ENCODE data around the gene CYP27B1. TPM values are rescaled to one million over a fixed set of nuclear protein-coding genes. Genes with fewer than 3 reads are reported as not detected.
A peak's percentile ranks its signal among the peaks of the same experiment; 100 is the strongest.

Gene CYP27B1
- total RNA-seq, 4 donors from 2014 or later, result 3.0 TPM; not detected in 3

DNA sequence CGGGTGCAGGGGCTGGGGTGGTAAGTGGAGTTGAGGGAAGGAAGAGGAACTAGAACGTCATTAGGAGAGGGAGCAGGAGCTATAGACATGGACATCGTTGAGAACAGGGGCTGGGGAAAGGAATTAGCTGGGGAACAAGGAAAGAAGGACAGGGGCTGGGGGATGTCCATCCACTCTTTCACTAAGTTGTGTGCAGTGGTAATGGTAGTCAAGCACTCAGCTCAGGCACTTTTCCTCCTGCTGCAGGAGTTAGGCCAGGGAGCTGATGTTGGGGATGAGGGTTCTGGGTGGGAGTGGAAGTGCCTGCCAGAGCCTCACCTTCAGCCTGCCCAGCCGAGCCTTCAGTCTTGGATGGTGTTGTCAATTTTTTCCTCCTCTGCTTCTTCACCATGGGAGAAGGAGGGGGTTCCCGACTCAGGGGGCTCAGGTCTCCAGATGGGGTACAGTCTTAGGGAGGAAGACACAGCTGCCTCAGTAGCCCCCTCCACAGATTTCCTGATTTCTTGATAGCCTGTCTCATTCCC is 37.5 kb downstream of the CYP27B1 start:
- H3K27me3 ChIP-seq, result peaks cover 0 to 22% of the 10 kb centered on the region in 2 donors
- H3K36me3 ChIP-seq, result no peaks in the 10 kb centered on the region
- no peak overlapping the region for H3K27ac ChIP-seq
- no peak overlapping the region for H3K4me3 ChIP-seq
- no peaks in the 10 kb centered on the region for H3K9me3 ChIP-seq
- no peak for TF ChIP-seq POLR2A (IDR thresholded peaks at IDR 0.05)
- TF ChIP-seq EP300 (IDR thresholded peaks at IDR 0.05), result no peak
- TF ChIP-seq, protein P1, sequence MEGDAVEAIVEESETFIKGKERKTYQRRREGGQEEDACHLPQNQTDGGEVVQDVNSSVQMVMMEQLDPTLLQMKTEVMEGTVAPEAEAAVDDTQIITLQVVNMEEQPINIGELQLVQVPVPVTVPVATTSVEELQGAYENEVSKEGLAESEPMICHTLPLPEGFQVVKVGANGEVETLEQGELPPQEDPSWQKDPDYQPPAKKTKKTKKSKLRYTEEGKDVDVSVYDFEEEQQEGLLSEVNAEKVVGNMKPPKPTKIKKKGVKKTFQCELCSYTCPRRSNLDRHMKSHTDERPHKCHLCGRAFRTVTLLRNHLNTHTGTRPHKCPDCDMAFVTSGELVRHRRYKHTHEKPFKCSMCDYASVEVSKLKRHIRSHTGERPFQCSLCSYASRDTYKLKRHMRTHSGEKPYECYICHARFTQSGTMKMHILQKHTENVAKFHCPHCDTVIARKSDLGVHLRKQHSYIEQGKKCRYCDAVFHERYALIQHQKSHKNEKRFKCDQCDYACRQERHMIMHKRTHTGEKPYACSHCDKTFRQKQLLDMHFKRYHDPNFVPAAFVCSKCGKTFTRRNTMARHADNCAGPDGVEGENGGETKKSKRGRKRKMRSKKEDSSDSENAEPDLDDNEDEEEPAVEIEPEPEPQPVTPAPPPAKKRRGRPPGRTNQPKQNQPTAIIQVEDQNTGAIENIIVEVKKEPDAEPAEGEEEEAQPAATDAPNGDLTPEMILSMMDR (IDR thresholded peaks at IDR 0.05), result no peak
- H3K4me1 ChIP-seq, result peaks cover 0 to 19% (median 0%) of the 10 kb centered on the region in 4 donors
- WGBS, 2 donors, result 47 to 51% methylated on average over 5 of the region's 5 CpGs
- no peak for DNase-seq (ENCODE audit: low spot score in 2 of 2)

DNA sequence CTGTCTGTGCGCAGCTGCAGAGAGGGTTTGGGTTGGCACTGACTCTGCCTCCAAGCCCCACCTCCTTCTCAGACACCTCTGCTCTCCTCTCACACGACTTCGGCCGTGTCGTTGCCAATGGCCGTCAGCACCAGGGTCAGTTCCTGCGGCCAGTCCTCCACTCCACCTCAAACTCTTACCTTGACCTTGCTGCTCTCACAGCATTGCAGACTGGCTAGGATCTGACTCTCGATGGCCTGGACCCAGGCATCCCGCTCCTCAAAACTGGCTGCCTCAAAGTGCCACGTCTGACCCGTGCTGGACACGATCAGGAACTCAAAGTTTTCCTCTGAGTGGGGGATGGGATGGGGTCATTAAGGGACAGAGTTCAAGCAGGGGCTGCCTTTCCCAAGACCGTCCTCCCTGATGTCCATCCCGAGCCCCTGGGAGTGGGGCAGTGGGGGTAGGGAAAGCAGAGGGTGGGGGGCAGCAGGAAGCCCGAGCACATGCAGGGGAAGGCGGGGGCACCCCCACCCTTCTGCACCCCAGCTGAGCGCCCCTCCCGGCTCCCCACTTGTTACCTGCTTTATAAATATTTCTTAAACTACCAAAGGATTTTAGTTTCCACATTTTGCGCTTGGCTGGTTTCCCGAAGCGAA is 39.0 kb downstream of the CYP27B1 start:
- WGBS, 2 donors, result 62 to 71% methylated on average over 20 to 21 of the region's 21 CpGs
- no peaks in the 10 kb centered on the region for H3K9me3 ChIP-seq
- peaks cover 0 to 22% (median 0%) of the 10 kb centered on the region in 4 donors for H3K4me1 ChIP-seq
- TF ChIP-seq, protein P1 (IDR thresholded peaks at IDR 0.05), result no peak
- no peak for TF ChIP-seq EP300 (IDR thresholded peaks at IDR 0.05)
- TF ChIP-seq POLR2A (IDR thresholded peaks at IDR 0.05), result no peak
- H3K36me3 ChIP-seq, result no peaks in the 10 kb centered on the region
- DNase-seq (ENCODE audit: low spot score in 2 of 2), result no peak
- peaks cover 0 to 15% of the 10 kb centered on the region in 2 donors for H3K27me3 ChIP-seq
- no peak overlapping the region for H3K27ac ChIP-seq
- H3K4me3 ChIP-seq, result no peak overlapping the region

DNA sequence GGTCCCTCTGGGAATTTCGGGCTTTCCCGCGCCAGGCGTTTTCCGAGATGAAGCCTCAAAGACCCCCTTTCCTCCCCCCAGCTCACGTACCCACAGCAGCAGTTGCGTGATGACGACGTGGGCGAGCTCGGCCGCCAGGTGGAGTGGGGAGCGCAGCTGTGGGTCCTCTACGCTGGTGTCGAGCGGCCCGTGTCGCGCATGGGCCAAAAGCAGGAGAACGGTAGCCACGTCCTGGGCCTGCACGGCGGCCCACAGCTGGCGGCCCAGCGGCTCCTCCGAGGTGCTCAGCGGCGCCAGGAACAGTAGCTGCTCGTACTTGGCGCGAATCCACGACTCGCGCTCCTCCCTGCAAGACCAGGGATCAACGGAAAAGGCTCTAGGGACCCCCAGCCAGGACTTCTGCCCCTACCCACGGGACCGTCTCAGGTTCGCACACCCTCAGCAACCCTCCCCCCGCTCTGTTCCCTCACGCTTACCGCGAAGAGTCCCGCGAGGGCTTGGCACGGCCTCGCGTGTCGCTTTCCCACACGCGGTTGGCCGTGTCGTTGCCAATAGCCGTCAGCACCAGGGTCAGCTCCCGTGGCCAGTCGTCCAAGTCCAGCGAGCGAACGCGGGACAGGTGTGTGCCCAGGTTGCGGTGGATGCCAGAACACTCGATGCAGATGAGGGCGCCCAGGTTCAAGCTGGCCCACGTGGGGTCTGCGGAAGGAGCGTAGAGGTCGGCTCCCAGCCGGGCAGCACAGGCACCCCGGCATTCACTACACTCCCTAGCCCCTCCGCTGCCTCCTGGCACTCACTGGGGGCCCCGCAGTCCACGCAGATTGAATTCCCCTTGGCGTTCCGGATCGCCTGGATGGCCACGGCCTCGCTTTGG is 39.8 kb downstream of the CYP27B1 start:
- no peaks in the 10 kb centered on the region for H3K9me3 ChIP-seq
- H3K27me3 ChIP-seq, result peaks cover 0 to 7% of the 10 kb centered on the region in 2 donors
- H3K4me1 ChIP-seq, result peaks cover 0 to 22% (median 0%) of the 10 kb centered on the region in 4 donors
- peaks cover 0 to 2% (median 0%) of the 10 kb centered on the region in 3 donors for H3K36me3 ChIP-seq
- TF ChIP-seq EP300 (IDR thresholded peaks at IDR 0.05), result peak in 1 of 2 donors; percentile 7
- TF ChIP-seq POLR2A (IDR thresholded peaks at IDR 0.05), result no peak
- TF ChIP-seq, protein P1 (IDR thresholded peaks at IDR 0.05), result peak in 3 of 5 experiments; percentile 17 to 28 (median 17)
- H3K4me3 ChIP-seq, result peak overlapping the region; percentile 49 to 76 (median 54)
- WGBS, 2 donors, result 33 to 39% methylated on average over 38 to 63 of the region's 76 CpGs
- H3K27ac ChIP-seq, result peak overlapping the region in 2 of 4 donors; percentile 42 to 66
- DNase-seq (ENCODE audit: low spot score in 2 of 2), result no peak

DNA sequence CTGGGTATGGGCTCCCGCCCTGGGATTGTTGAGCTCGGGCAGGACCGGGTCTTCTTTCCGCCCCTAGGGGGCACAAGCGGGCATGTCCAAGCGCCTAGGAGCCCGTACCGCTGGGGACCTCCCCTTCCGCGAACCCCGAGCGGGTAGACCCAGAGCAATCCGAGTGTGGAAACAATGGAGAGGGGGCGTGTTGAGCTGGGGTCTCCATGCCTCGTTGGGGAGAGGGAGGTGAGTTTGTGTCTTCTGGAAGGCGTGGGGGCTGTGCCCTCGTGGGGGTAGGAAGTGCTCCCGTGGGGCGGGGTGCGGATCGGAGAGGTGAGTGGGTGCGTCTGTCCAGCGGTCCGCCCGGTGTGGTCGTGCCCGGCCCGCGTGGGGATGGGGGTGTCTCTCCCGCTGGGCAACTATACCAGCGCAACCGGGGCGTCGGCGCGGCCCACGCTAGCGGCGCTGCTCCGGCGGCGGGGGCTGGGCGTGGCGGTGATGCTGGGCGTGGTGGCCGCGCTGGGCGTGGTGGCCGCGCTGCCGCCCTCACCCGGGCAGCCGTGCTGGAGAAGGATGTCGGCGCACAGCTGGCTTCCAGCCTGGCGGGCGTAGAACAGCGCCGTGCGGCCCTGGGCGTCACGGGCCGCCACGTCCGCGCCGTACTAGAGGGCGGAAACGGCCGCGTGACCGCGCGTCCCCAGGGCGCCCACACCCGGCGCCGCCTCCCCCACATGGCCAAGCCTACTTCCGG is 40.6 kb downstream of the CYP27B1 start:
- Histone ChIP-seq H3K36me3 (peaks cover 0 to 10% (median 0%) of the 10 kb centered on the region in 3 donors), H3K9me3 (no peaks in the 10 kb centered on the region), H3K4me3 (peak overlapping the region; percentile 49 to 76 (median 54)), H3K4me1 (peaks cover 0 to 22% (median 0%) of the 10 kb centered on the region in 4 donors), H3K27ac (peak overlapping the region in 3 of 4 donors; percentile 42 to 66 (median 56)), H3K27me3 (peaks cover 0 to 5% of the 10 kb centered on the region in 2 donors)
- WGBS, 2 donors, result 32 to 41% methylated on average over 28 to 65 of the region's 79 CpGs
- TF ChIP-seq, protein P1 (IDR thresholded peaks at IDR 0.05), result peak; percentile 57 to 76 (median 67)
- TF ChIP-seq POLR2A (IDR thresholded peaks at IDR 0.05) (no peak), EP300 (IDR thresholded peaks at IDR 0.05) (no peak)
- no peak for DNase-seq (ENCODE audit: low spot score in 2 of 2)
